K562 (cell line): ENCODE data around the gene PPP1R14D. TPM values are rescaled to one million over a fixed set of nuclear protein-coding genes. Genes with fewer than 3 reads are reported as not detected.

Experiments
- BDP1 ChIP-seq: IDR thresholded peaks from 3 replicates; pipeline ENCODE4 v1.6.1; 2011; ENCODE audit not compliant: insufficient read length, insufficient read depth
- BHLHE40 ChIP-seq: IDR thresholded peaks from 2 replicates; pipeline ENCODE4 v1.6.1; 2011; ENCODE audit warnings: low read length, improper control_type of control experiment
- HMG20B ChIP-seq: fragments of 250-450 bp; sonication (Bioruptor Pico); IDR thresholded peaks from 2 replicates; pipeline ENCODE4 v1.5.0; 2021; ENCODE audit warnings: mild to moderate bottlenecking
- MEF2D ChIP-seq: conservative IDR thresholded peaks from 2 replicates; pipeline ENCODE4 v1.6.1; 2016; ENCODE audit warnings: low read depth, missing genetic modification characterization, missing compliant biosample characterization
- RBBP5 ChIP-seq: fragments of 200-600 bp; sonication (generic); IDR thresholded peaks from 2 replicates; pipeline ENCODE4 v1.6.1; 2012; ENCODE audit warnings: borderline replicate concordance, mild to moderate bottlenecking, low read length, control low read depth, inconsistent platforms; ENCODE audit not compliant: insufficient read depth, poor library complexity, severe bottlenecking
- SRSF3 ChIP-seq: fragments of 200-400 bp; formaldehyde crosslinking; IDR thresholded peaks from 2 replicates; pipeline ENCODE4 v1.6.1; 2016; ENCODE audit warnings: mild to moderate bottlenecking, low read length, moderate library complexity; ENCODE audit not compliant: insufficient read depth
- TAF1 ChIP-seq: IDR thresholded peaks from 2 replicates; pipeline ENCODE4 v1.6.1; 2011; ENCODE audit warnings: mild to moderate bottlenecking, low read length, moderate library complexity; ENCODE audit not compliant: insufficient read depth, control insufficient read depth, severe bottlenecking; ENCODE audit errors: extremely low read depth
- ZFX ChIP-seq: sonication (generic); formaldehyde crosslinking; IDR thresholded peaks from 2 replicates; pipeline ENCODE4 v1.8.0; 2022; ENCODE audit warnings: mild to moderate bottlenecking, missing genetic modification reagents, moderate library complexity
- ZNF436 ChIP-seq: fragments of 250-450, 450-650 bp; sonication (Bioruptor Pico); formaldehyde crosslinking; IDR thresholded peaks from 2 replicates; pipeline ENCODE4 v1.7.0; 2020; ENCODE audit warnings: mild to moderate bottlenecking
- ZNF707 ChIP-seq: fragments of 250-450 bp; sonication (Bioruptor Pico); conservative IDR thresholded peaks from 2 replicates; pipeline ENCODE4 v1.8.0; 2022; ENCODE audit warnings: inconsistent platforms, mild to moderate bottlenecking, moderate library complexity
- polyA plus RNA-seq, 8 experiments: library from polyadenylated mRNA; depleted of rRNA in 4 of 8; stranded (reverse) in 5 of 8; unstranded in 3 of 8; fragments of >200 nt; fragmentation: Nextera tagmentation in 2 of 8; fragmentation: Illumina TruSeq in 1 of 8; extraction: Ambion mirVana in 2 of 8; extraction: Trizol in 1 of 8; gene quantifications; 2 replicates each; pipeline versions ENCODE4 v1.2.1 to v1.2.3, GENCODE V29; 2011 to 2014; ENCODE audit warnings: inconsistent platforms in 1 of 8, missing spikeins in 1 of 8
- total RNA-seq, 7 experiments: library from RNA; depleted of rRNA in 6 of 7; stranded (reverse); fragments of >200 nt in 6 of 7; fragmentation: Illumina TruSeq in 2 of 7; extraction: Trizol in 2 of 7; gene quantifications; 2 replicates each; pipeline versions ENCODE4 v1.2.1 to v1.2.3, GENCODE V29; 2011 to 2021; ENCODE audit warnings: low replicate concordance in 1 of 7
- TF ChIP-seq, protein P1 (sequence below): fragments of 450-650 bp; IDR thresholded peaks from 2 replicates; pipeline ENCODE4 v1.6.1; 2017; ENCODE audit warnings: antibody characterized with exemption, mild to moderate bottlenecking
- TF ChIP-seq, protein P2 (sequence below): sonication (generic); formaldehyde crosslinking; IDR thresholded peaks from 2 replicates; pipeline ENCODE4 v1.8.1; 2022; ENCODE audit warnings: missing genetic modification reagents
- TF ChIP-seq, protein P3 (sequence below): fragments of 200-800 bp; sonication (Bioruptor generic); IDR thresholded peaks from 2 replicates; pipeline ENCODE4 v1.6.1; 2016; ENCODE audit warnings: missing genetic modification characterization, missing compliant biosample characterization
- TF ChIP-seq, protein P4 (sequence below): fragments of 450-650 bp; IDR thresholded peaks from 2 replicates; pipeline ENCODE4 v1.6.1; 2016; ENCODE audit warnings: mild to moderate bottlenecking

Gene PPP1R14D
- total and polyA plus RNA-seq, 9 of the 15 experiments (the other 6 are each of a cell fraction or from before 2014, with no cell fraction given), result 0.11 to 0.18 TPM; not detected in 7

DNA sequence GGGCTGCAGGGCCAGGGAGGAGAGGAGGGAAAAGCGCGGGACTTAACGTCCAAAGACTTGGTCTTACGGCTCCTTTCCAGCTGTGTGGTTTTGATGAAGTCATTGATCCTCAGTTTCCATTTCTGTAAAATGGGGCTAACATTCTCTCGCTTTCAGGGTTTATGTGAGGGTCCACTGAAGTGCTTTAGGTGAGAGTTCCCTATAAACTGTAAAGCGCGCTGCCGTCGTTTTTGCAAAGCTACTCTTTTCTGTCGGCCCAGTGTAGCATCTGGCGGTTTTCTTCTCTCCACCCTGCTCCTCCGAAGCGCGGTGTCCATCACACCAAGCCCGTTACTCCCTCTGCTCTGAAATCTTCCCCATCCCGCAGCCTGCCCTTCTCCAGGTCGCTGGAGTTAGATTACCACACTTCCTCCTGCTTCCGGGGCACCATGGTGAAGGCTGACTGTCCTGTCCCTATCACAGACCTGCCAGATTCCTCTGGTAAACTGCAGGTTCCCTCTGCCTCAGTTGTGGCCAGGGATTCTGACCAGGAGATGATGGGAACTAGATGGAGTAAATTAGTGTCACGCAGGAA, 20.5 kb downstream of the PPP1R14D start (continued):
- TF ChIP-seq, protein P1, sequence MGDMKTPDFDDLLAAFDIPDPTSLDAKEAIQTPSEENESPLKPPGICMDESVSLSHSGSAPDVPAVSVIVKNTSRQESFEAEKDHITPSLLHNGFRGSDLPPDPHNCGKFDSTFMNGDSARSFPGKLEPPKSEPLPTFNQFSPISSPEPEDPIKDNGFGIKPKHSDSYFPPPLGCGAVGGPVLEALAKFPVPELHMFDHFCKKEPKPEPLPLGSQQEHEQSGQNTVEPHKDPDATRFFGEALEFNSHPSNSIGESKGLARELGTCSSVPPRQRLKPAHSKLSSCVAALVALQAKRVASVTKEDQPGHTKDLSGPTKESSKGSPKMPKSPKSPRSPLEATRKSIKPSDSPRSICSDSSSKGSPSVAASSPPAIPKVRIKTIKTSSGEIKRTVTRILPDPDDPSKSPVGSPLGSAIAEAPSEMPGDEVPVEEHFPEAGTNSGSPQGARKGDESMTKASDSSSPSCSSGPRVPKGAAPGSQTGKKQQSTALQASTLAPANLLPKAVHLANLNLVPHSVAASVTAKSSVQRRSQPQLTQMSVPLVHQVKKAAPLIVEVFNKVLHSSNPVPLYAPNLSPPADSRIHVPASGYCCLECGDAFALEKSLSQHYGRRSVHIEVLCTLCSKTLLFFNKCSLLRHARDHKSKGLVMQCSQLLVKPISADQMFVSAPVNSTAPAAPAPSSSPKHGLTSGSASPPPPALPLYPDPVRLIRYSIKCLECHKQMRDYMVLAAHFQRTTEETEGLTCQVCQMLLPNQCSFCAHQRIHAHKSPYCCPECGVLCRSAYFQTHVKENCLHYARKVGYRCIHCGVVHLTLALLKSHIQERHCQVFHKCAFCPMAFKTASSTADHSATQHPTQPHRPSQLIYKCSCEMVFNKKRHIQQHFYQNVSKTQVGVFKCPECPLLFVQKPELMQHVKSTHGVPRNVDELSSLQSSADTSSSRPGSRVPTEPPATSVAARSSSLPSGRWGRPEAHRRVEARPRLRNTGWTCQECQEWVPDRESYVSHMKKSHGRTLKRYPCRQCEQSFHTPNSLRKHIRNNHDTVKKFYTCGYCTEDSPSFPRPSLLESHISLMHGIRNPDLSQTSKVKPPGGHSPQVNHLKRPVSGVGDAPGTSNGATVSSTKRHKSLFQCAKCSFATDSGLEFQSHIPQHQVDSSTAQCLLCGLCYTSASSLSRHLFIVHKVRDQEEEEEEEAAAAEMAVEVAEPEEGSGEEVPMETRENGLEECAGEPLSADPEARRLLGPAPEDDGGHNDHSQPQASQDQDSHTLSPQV, result no peak
- TF ChIP-seq TAF1, result no peak
- TF ChIP-seq, protein P2, sequence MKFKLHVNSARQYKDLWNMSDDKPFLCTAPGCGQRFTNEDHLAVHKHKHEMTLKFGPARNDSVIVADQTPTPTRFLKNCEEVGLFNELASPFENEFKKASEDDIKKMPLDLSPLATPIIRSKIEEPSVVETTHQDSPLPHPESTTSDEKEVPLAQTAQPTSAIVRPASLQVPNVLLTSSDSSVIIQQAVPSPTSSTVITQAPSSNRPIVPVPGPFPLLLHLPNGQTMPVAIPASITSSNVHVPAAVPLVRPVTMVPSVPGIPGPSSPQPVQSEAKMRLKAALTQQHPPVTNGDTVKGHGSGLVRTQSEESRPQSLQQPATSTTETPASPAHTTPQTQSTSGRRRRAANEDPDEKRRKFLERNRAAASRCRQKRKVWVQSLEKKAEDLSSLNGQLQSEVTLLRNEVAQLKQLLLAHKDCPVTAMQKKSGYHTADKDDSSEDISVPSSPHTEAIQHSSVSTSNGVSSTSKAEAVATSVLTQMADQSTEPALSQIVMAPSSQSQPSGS (CRISPR knock-in tag), result no peak
- no peak for TF ChIP-seq RBBP5
- no peak for TF ChIP-seq ZFX (CRISPR knock-in tag)
- no peak for TF ChIP-seq MEF2D (tag)
- TF ChIP-seq ZNF436 (CRISPR knock-in tag), result no peak
- TF ChIP-seq BHLHE40, result no peak
- no peak for TF ChIP-seq ZNF707 (CRISPR knock-in tag)
- TF ChIP-seq SRSF3, result no peak
- TF ChIP-seq BDP1, result no peak
- TF ChIP-seq, protein P3, sequence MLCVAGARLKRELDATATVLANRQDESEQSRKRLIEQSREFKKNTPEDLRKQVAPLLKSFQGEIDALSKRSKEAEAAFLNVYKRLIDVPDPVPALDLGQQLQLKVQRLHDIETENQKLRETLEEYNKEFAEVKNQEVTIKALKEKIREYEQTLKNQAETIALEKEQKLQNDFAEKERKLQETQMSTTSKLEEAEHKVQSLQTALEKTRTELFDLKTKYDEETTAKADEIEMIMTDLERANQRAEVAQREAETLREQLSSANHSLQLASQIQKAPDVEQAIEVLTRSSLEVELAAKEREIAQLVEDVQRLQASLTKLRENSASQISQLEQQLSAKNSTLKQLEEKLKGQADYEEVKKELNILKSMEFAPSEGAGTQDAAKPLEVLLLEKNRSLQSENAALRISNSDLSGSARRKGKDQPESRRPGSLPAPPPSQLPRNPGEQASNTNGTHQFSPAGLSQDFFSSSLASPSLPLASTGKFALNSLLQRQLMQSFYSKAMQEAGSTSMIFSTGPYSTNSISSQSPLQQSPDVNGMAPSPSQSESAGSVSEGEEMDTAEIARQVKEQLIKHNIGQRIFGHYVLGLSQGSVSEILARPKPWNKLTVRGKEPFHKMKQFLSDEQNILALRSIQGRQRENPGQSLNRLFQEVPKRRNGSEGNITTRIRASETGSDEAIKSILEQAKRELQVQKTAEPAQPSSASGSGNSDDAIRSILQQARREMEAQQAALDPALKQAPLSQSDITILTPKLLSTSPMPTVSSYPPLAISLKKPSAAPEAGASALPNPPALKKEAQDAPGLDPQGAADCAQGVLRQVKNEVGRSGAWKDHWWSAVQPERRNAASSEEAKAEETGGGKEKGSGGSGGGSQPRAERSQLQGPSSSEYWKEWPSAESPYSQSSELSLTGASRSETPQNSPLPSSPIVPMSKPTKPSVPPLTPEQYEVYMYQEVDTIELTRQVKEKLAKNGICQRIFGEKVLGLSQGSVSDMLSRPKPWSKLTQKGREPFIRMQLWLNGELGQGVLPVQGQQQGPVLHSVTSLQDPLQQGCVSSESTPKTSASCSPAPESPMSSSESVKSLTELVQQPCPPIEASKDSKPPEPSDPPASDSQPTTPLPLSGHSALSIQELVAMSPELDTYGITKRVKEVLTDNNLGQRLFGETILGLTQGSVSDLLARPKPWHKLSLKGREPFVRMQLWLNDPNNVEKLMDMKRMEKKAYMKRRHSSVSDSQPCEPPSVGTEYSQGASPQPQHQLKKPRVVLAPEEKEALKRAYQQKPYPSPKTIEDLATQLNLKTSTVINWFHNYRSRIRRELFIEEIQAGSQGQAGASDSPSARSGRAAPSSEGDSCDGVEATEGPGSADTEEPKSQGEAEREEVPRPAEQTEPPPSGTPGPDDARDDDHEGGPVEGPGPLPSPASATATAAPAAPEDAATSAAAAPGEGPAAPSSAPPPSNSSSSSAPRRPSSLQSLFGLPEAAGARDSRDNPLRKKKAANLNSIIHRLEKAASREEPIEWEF (CRISPR knock-in tag), result no peak
- TF ChIP-seq, protein P4, sequence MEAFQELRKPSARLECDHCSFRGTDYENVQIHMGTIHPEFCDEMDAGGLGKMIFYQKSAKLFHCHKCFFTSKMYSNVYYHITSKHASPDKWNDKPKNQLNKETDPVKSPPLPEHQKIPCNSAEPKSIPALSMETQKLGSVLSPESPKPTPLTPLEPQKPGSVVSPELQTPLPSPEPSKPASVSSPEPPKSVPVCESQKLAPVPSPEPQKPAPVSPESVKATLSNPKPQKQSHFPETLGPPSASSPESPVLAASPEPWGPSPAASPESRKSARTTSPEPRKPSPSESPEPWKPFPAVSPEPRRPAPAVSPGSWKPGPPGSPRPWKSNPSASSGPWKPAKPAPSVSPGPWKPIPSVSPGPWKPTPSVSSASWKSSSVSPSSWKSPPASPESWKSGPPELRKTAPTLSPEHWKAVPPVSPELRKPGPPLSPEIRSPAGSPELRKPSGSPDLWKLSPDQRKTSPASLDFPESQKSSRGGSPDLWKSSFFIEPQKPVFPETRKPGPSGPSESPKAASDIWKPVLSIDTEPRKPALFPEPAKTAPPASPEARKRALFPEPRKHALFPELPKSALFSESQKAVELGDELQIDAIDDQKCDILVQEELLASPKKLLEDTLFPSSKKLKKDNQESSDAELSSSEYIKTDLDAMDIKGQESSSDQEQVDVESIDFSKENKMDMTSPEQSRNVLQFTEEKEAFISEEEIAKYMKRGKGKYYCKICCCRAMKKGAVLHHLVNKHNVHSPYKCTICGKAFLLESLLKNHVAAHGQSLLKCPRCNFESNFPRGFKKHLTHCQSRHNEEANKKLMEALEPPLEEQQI, result no peak
- no peak for TF ChIP-seq HMG20B (CRISPR knock-in tag)
